ENCODE data around the gene NCAM2. TPM values are rescaled to one million over a fixed set of nuclear protein-coding genes. Genes with fewer than 3 reads are reported as not detected.

Gene NCAM2
- total RNA-seq, 1 experiment from 2014 or later = not detected

- Histone ChIP-seq H3K27me3 (ENCODE audit: insufficient read depth, low read length) (no peaks in the 10 kb centered on the region), H3K36me3 (ENCODE audit: control insufficient read depth in 1 of 2, insufficient read depth in 2 of 2, low read length in 2 of 2) (no peaks in the 10 kb centered on the region), H3K79me2 (ENCODE audit: insufficient read depth, low read length) (no peaks in the 10 kb centered on the region), H3K9me2 (ENCODE audit: insufficient read depth) (no peaks in the 10 kb centered on the region), H3K4me3 (replicated peaks in 1 of 2; ENCODE audit: low read depth in 1 of 2, low read length in 2 of 2) (no peak overlapping the region), H3K4me1 (ENCODE audit: control insufficient read depth in 1 of 2, insufficient read depth in 2 of 2, low read length in 2 of 2) (no peaks in the 10 kb centered on the region), H3K9ac (ENCODE audit: low read length) (no peak overlapping the region), H3K9me3 (ENCODE audit: control insufficient read depth in 1 of 2, insufficient read depth in 1 of 2, low read depth in 1 of 2, low read length in 2 of 2) (peaks cover 13 to 29% of the 10 kb centered on the region in 2 experiments; a peak in 2 of 4 replicates), H3K27ac (ENCODE audit: low read depth, low read length) (no peak overlapping the region), H3K4me2 (ENCODE audit: low read length) (no peak overlapping the region), H2AFZ (ENCODE audit: low read depth, low read length, poor library complexity, severe bottlenecking) (no peak overlapping the region), H4K20me1 (ENCODE audit: insufficient read depth) (no peaks in the 10 kb centered on the region)
- no peak for DNase-seq (ENCODE audit: low read depth, low spot score)
- no peak for ATAC-seq
- ChIA-PET RAD21 (ENCODE audit: low non-redundant PET in 1 of 2, low total read pairs in 2 of 2, uncharacterized antibody in 2 of 2, unreplicated experiment in 2 of 2) (no interaction called here), POLR2A (no interaction called here), CTCF (no interaction called here)
- intact Hi-C loops (cut with micrococcal nuclease) = no loop called here
- no TSS peak for BruUV-seq (replicated peaks)
- TF ChIP-seq SP1 (IDR thresholded peaks at IDR 0.05; ENCODE audit: low read depth) (no peak), POLR2A (IDR thresholded peaks at IDR 0.05; ENCODE audit: borderline replicate concordance, extremely low read depth, insufficient read depth, insufficient read length) (no peak), JUND (IDR thresholded peaks at IDR 0.05) (no peak), ZFX (IDR thresholded peaks at IDR 0.05) (no peak), SRF (IDR thresholded peaks at IDR 0.05; ENCODE audit: low read depth) (no peak), RAD21 (IDR thresholded peaks at IDR 0.05; ENCODE audit: low read depth) (no peak), CBX3 (IDR thresholded peaks at IDR 0.05; ENCODE audit: low read depth) (no peak), EGR1 (IDR thresholded peaks at IDR 0.05; ENCODE audit: low read depth) (no peak)
- TF ChIP-seq, protein P1, sequence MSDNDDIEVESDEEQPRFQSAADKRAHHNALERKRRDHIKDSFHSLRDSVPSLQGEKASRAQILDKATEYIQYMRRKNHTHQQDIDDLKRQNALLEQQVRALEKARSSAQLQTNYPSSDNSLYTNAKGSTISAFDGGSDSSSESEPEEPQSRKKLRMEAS (IDR thresholded peaks at IDR 0.05) = no peak
Observed at GRCh38 chr21:21210552-21210951, 212.3 kb downstream of the NCAM2 start.

DNA sequence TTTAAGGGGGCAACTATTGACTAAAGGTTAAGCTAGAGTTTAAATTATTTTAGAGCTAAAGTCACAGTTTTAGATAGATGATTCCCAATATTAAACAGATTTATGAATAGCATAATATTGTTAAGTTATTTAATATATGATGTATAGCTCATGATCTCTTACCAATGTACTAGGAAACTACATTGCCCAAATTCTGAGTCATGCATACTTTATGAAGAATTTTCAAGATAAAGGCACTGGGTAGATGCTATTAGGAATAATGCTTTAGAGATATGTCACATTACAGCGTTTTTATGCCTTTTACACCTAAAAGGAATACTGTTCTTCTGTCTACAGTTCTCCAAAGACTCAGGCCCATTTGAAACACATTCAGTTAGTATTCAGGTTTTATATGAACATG is 215.1 kb downstream of the NCAM2 start:
- ATAC-seq (no peak), DNase-seq (ENCODE audit: low read depth, low spot score) (no peak)
- H2AFZ ChIP-seq (ENCODE audit: low read depth, low read length, poor library complexity, severe bottlenecking) = no peak overlapping the region
- H3K27me3 ChIP-seq (ENCODE audit: insufficient read depth, low read length) = no peaks in the 10 kb centered on the region
- ChIA-PET CTCF (no interaction called here), RAD21 (ENCODE audit: low non-redundant PET in 1 of 2, low total read pairs in 2 of 2, uncharacterized antibody in 2 of 2, unreplicated experiment in 2 of 2) (no interaction called here), POLR2A (no interaction called here)
- H3K9ac ChIP-seq (ENCODE audit: low read length) = no peak overlapping the region
- no TSS peak for BruUV-seq (replicated peaks)
- intact Hi-C loops (cut with micrococcal nuclease) = no loop called here
- no peaks in the 10 kb centered on the region for H3K79me2 ChIP-seq (ENCODE audit: insufficient read depth, low read length)
- no peak overlapping the region for H3K4me3 ChIP-seq (replicated peaks in 1 of 2; ENCODE audit: low read depth in 1 of 2, low read length in 2 of 2)
- no peaks in the 10 kb centered on the region for H3K4me1 ChIP-seq (ENCODE audit: control insufficient read depth in 1 of 2, insufficient read depth in 2 of 2, low read length in 2 of 2)
- peaks cover 19 to 43% of the 10 kb centered on the region in 2 experiments; a peak in 2 of 4 replicates for H3K9me3 ChIP-seq (ENCODE audit: control insufficient read depth in 1 of 2, insufficient read depth in 1 of 2, low read depth in 1 of 2, low read length in 2 of 2)
- no peaks in the 10 kb centered on the region for H4K20me1 ChIP-seq (ENCODE audit: insufficient read depth)
- H3K27ac ChIP-seq (ENCODE audit: low read depth, low read length) = no peak overlapping the region
- H3K4me2 ChIP-seq (ENCODE audit: low read length) = no peak overlapping the region
- no peaks in the 10 kb centered on the region for H3K36me3 ChIP-seq (ENCODE audit: control insufficient read depth in 1 of 2, insufficient read depth in 2 of 2, low read length in 2 of 2)
- H3K9me2 ChIP-seq (ENCODE audit: insufficient read depth) = no peaks in the 10 kb centered on the region
- TF ChIP-seq POLR2A (IDR thresholded peaks at IDR 0.05; ENCODE audit: borderline replicate concordance, extremely low read depth, insufficient read depth, insufficient read length) (no peak), EZH2 (IDR thresholded peaks at IDR 0.05) (no peak), EZH2phosphoT487 (IDR thresholded peaks at IDR 0.05; ENCODE audit: borderline replicate concordance) (no peak), SIN3A (IDR thresholded peaks at IDR 0.05; ENCODE audit: low read depth) (no peak), CBX3 (IDR thresholded peaks at IDR 0.05; ENCODE audit: low read depth) (no peak), CEBPB (IDR thresholded peaks at IDR 0.05; ENCODE audit: low read depth) (no peak), SRF (IDR thresholded peaks at IDR 0.05; ENCODE audit: low read depth) (no peak), ZFX (IDR thresholded peaks at IDR 0.05) (no peak), EGR1 (IDR thresholded peaks at IDR 0.05; ENCODE audit: low read depth) (no peak), ELF1 (IDR thresholded peaks at IDR 0.05; ENCODE audit: borderline replicate concordance, low read depth) (no peak), CTCF (IDR thresholded peaks at IDR 0.05 in 2 of 3, conservative IDR thresholded peaks at IDR 0.05 in 1 of 3; ENCODE audit: borderline replicate concordance in 1 of 3, insufficient read depth in 1 of 3, low read depth in 2 of 3, low read length in 2 of 3) (no peak), ATF3 (IDR thresholded peaks at IDR 0.05) (no peak)
- TF ChIP-seq, protein P1 (IDR thresholded peaks at IDR 0.05) = no peak
- TF ChIP-seq, protein P2, sequence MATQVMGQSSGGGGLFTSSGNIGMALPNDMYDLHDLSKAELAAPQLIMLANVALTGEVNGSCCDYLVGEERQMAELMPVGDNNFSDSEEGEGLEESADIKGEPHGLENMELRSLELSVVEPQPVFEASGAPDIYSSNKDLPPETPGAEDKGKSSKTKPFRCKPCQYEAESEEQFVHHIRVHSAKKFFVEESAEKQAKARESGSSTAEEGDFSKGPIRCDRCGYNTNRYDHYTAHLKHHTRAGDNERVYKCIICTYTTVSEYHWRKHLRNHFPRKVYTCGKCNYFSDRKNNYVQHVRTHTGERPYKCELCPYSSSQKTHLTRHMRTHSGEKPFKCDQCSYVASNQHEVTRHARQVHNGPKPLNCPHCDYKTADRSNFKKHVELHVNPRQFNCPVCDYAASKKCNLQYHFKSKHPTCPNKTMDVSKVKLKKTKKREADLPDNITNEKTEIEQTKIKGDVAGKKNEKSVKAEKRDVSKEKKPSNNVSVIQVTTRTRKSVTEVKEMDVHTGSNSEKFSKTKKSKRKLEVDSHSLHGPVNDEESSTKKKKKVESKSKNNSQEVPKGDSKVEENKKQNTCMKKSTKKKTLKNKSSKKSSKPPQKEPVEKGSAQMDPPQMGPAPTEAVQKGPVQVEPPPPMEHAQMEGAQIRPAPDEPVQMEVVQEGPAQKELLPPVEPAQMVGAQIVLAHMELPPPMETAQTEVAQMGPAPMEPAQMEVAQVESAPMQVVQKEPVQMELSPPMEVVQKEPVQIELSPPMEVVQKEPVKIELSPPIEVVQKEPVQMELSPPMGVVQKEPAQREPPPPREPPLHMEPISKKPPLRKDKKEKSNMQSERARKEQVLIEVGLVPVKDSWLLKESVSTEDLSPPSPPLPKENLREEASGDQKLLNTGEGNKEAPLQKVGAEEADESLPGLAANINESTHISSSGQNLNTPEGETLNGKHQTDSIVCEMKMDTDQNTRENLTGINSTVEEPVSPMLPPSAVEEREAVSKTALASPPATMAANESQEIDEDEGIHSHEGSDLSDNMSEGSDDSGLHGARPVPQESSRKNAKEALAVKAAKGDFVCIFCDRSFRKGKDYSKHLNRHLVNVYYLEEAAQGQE (IDR thresholded peaks at IDR 0.05; ENCODE audit: low read depth) = no peak

Measured in HCT116 (cell line).